MCF 10A (cell line): Measurements from ENCODE around the gene AKAP13. TPM values are rescaled to one million over a fixed set of nuclear protein-coding genes. Genes with fewer than 3 reads are reported as not detected.

Source experiments
- BruUV-seq: library from RNA; stranded (reverse); fragments of 400-500 nt; replicated peaks from 2 replicates; lab custom pipeline; 2021; lab: Mats Ljungman, UMichigan
- CTCF ChIA-PET: fragments of 300-600 bp; sonication (Branson Sonifier 250); formaldehyde crosslinking; extraction: SDS; loops from one replicate; lab custom pipeline; 2021; ENCODE audit warnings: antibody characterized with exemption, inconsistent platforms; lab: Yijun Ruan, JAX
- POLR2A ChIA-PET: fragments of 300-600, 350-650 bp; sonication (Branson Sonifier 250); formaldehyde crosslinking; extraction: SDS; loops from one replicate; lab custom pipeline; 2020; ENCODE audit warnings: antibody characterized with exemption, inconsistent platforms; lab: Yijun Ruan, JAX
- DNase-seq: peaks from one replicate; pipeline ENCODE4 v3.0.0-alpha.2; 2018; ENCODE audit not compliant: unreplicated experiment
- H3K27ac Mint-ChIP-seq: one replicate; pipeline ENCODE4 v1.8.0; 2022; ENCODE audit warnings: mild to moderate bottlenecking, low read depth, mixed read lengths; ENCODE audit not compliant: unreplicated experiment
- H3K27me3 Mint-ChIP-seq: one replicate; pipeline ENCODE4 v1.8.0; 2022; ENCODE audit warnings: mixed read lengths; ENCODE audit not compliant: insufficient read depth, unreplicated experiment
- H3K36me3 Mint-ChIP-seq: one replicate; pipeline ENCODE4 v1.8.0; 2022; ENCODE audit warnings: mild to moderate bottlenecking, moderate library complexity, mixed read lengths; ENCODE audit not compliant: insufficient read depth, unreplicated experiment
- H3K4me1 Mint-ChIP-seq: one replicate; pipeline ENCODE4 v1.8.0; 2022; ENCODE audit warnings: mixed read lengths; ENCODE audit not compliant: insufficient read depth, unreplicated experiment
- H3K4me3 Mint-ChIP-seq: one replicate; pipeline ENCODE4 v1.8.0; 2022; ENCODE audit warnings: mild to moderate bottlenecking, moderate library complexity, mixed read lengths; ENCODE audit not compliant: unreplicated experiment
- H3K9me3 Mint-ChIP-seq: one replicate; pipeline ENCODE4 v1.8.0; 2022; ENCODE audit warnings: mixed read lengths; ENCODE audit not compliant: unreplicated experiment
- CTCF ChIP-seq: fragments of 200-600 bp; IDR thresholded peaks from one replicate; pipeline ENCODE4 v1.8.0; 2022; ENCODE audit warnings: antibody characterized with exemption, mild to moderate bottlenecking; ENCODE audit not compliant: unreplicated experiment
- intact Hi-C: fragments of 100-400 bp; cut with micrococcal nuclease; formaldehyde crosslinking; loops from 2 replicates; pipeline ENCODE4 v1.14.1; 2022
- total RNA-seq: library from RNA; stranded (reverse); gene quantifications from 2 replicates; pipeline ENCODE4 v1.2.3, GENCODE V29; 2022

Gene AKAP13
- total RNA-seq, 1 experiment from 2014 or later, result 65.7 TPM

- Mint-ChIP-seq H3K9me3 (no peaks in the 10 kb centered on the region), H3K4me3 (no peak overlapping the region), H3K4me1 (peaks cover 27% of the 10 kb centered on the region), H3K36me3 (no peaks in the 10 kb centered on the region), H3K27ac (no peak overlapping the region), H3K27me3 (no peaks in the 10 kb centered on the region)
- no peak for TF ChIP-seq CTCF
- ChIA-PET CTCF (interaction anchor here (0.6 to 7.2 kb wide), 5 partner anchors 10 to 1469 kb away, joined by 3 to 42 read pairs (median 3); no protein-coding TSS in a partner anchor), POLR2A (interaction anchor here (1.2 kb wide), 1 partner anchor 11 kb away, joined by 3 read pairs; no protein-coding TSS in a partner anchor)
- intact Hi-C loops, result no loop called here
- DNase-seq, result no peak
- BruUV-seq, result no TSS peak
Measured at GRCh38 chr15:85789496-85789875, 409.1 kb downstream of the AKAP13 start.

- intact Hi-C loops, result no loop called here
- Mint-ChIP-seq H3K36me3 (no peaks in the 10 kb centered on the region), H3K4me3 (no peak overlapping the region), H3K9me3 (no peaks in the 10 kb centered on the region), H3K4me1 (peaks cover 22% of the 10 kb centered on the region), H3K27me3 (no peaks in the 10 kb centered on the region), H3K27ac (no peak overlapping the region)
- DNase-seq, result no peak
- ChIA-PET POLR2A (no interaction called here), CTCF (interaction anchor here (1.4 to 7.2 kb wide), 2 partner anchors 48 to 63 kb away, joined by 7 to 42 read pairs; no protein-coding TSS in a partner anchor)
- BruUV-seq, result no TSS peak
- no peak for TF ChIP-seq CTCF
Measured at GRCh38 chr15:85792102-85792731, 411.8 kb downstream of the AKAP13 start.

- peaks cover 22% of the 10 kb centered on the region for H3K4me1 Mint-ChIP-seq
- intact Hi-C loops, result no loop called here
- ChIA-PET POLR2A (interaction anchor here (0.7 to 2.2 kb wide), 5 partner anchors 7 to 44 kb away, joined by 3 to 13 read pairs (median 4); no protein-coding TSS in a partner anchor), CTCF (interaction anchor here (0.8 to 1.2 kb wide), 2 partner anchors 10 to 47 kb away, joined by 3 read pairs; no protein-coding TSS in a partner anchor)
- BruUV-seq, result no TSS peak
- peak; percentile 35 for DNase-seq
- H3K4me3 Mint-ChIP-seq, result peak overlapping the region; percentile 80
- H3K36me3 Mint-ChIP-seq, result no peaks in the 10 kb centered on the region
- TF ChIP-seq CTCF, result no peak
- H3K9me3 Mint-ChIP-seq, result no peaks in the 10 kb centered on the region
- H3K27ac Mint-ChIP-seq, result peak overlapping the region; percentile 32
- no peaks in the 10 kb centered on the region for H3K27me3 Mint-ChIP-seq
Measured at GRCh38 chr15:85792912-85793590, 412.6 kb downstream of the AKAP13 start.
